HG03064 (cell line): ENCODE results near the gene SH3PXD2B.
A peak's percentile ranks its signal among the peaks of the same experiment; 100 is the strongest.
"Not testable (repeated sequence)": the region's sequence is repeated elsewhere in the genome, so short reads cannot be mapped to it uniquely, and the experiment has no call there.

ENCODE experiments used
- ATAC-seq: cut with Tn5 transposase; IDR thresholded peaks from one replicate; pipeline ENCODE4 v1.9.1; 2021; ENCODE audit warnings: low read depth; ENCODE audit not compliant: unreplicated experiment

SH3PXD2B gene

DNA sequence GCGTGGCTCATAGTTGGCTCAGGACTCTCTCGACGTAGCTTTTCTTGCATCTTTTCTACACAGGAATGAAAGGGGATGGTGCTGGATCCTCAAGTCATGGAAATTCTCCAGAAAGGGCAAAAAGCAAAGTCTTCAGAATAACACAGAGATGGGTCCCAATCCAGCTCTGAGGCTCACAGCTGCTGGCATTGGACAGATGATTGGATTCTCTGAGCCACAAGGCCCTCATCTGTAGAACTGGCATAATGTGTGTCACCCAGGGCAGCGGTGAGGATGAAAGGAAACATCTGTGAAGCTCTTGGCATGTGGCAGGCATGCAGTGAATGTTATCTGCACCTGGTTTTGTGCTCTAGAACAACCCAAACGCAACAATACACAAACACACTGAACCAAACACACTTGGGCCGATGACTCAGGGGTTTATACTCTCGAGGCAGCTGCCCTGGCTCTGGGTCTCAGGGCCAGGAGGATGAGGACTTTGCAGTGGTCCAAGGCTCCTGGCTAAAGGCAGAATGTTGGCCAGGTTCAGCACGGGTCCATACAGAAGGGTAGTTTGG lies 106.8 kb downstream of the SH3PXD2B start:
- no peak for ATAC-seq

DNA sequence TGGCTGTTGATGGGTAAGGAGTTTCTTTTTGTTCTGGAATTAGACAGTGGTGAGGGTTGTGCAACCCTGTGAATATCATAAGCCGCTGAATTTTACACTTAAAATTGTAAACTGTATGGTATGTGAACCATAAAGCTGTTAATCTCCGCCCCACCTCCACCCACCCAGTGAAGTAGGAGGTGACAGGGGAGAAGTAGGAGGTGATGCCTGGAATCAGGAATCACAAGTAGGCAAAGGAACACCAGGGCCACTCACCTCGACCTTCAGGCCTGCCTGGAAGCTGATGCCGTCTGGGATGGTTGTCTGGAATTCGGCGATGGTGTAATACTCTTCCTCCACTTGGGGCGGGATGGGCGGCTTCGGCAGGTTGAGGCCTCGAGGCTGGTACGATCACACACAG lies 108.4 kb downstream of the SH3PXD2B start:
- ATAC-seq, result no peak

GRCh38 chr5:172344855-172345409 lies 109.4 kb downstream of the SH3PXD2B start:
- no peak for ATAC-seq

- no peak for ATAC-seq
These were observed 110.6 kb downstream of the SH3PXD2B start for GRCh38 chr5:172343741-172344140.

GRCh38 chr5:172342918-172343317 lies 111.4 kb downstream of the SH3PXD2B start:
- no peak for ATAC-seq

DNA sequence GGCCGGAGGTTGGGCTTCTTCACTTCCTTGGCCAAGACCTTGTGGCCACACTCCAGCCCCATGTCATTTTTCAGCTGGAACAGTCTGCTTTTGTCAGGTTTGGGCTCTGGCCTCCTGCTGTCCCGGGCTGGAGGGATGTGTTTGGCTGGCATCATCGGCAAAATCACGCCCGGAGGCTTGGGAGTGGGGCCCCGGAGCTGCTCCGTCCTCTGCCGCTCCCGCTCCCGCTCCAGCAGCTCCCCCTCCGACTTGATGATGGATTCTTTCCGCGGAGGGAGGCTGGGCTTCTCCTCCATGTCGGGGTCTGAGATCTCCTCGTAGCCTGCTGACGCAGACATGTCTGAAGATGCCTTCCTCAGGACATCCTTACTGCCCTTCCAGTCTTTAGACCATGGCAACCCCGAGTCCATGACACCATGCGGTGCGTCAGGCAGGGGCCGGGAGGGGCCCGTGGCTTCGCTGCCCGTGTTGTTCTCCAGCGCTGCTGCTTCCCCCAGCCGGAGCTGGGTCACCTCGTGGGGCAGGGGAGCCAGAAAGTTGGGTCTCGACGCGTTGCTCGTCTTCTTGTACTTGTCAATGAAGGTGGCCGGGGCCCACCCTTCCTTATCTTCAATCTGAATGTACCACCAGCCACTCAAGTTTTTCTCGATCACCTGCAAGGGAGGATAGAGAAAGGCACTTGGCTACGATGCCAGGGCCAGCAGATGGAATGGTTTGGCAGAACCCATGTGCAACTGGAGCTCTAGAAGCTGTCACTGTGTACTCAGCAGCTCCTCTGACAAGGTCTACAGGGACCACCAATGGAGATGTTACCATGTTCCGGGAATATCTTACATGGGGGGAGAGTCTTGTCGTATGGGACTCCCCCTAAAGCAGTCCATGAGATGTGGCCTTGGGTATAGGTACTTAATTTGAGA lies 114.8 kb downstream of the SH3PXD2B start:
- no peak for ATAC-seq

DNA sequence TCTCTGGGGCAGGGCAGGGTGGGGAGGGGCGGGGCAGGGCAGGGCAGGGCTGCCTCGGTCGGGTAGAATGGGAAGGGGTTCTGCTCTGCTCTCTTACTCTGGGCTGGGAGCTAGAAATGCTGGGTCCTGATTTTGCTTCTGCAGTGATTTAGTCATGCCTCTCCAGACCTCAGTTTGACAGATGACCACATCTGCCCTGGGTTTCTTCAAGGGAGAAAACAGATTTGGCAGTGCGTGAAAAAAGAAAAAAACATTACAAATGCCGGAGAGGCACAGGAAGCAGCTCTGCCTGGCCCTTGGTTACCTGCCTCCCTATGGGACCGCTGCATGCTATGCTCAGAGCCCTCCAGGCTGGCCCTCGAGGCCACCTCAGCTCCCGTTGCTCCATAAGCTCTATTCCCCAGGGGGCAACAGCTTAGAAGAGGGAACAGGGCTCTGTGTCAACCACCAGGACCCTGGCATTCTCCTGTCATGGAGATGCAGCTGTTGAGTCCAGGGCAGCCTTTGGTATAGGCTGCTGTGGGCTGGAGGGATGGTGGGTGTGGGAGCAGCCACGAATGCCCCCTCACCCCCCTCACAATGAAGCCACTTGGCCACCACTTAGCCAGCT lies 117.5 kb downstream of the SH3PXD2B start:
- ATAC-seq, result no peak

DNA sequence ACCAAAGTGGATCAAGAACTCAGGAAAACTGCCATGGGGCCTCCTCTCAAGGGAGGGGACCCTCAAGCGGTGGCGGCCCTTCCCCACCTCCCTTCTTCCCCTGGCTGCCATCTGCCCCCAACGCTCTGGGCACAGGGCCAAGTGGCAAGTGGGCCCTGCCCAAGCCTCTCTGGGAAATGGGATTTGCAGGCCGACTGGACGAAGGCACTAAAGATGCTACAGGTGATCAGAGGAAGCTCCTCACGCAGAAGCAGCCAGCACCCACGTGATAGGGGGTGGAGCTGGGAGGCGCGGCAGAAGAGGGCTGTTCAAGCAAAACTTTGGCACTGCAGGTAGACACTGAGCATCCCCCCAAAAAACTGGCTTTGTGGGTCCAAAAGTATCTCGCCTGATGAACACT lies 118.1 kb downstream of the SH3PXD2B start:
- ATAC-seq, result no peak

DNA sequence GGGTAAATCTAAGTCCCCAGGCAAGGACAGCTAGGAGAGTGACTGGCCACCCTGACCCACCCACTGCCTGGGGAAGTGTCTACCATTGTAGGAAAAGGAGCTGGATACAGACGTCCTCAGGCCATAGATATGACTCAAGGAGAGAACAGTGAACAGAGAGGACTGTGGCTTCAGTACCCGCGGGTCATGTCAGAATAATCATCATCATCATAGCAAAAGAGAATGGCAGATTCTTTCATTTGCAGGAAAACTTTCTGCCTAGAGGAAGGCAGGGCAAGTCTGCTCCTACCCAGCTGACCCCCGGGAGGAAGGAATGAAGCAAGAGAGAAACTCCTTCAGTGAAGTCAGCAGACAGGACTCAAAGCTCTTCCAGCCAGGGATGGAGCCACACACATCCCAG lies 118.6 kb downstream of the SH3PXD2B start:
- no peak for ATAC-seq

GRCh38 chr5:172334641-172335040 lies 119.7 kb downstream of the SH3PXD2B start:
- no peak for ATAC-seq

GRCh38 chr5:172334196-172334595 lies 120.1 kb downstream of the SH3PXD2B start:
- no peak for ATAC-seq

DNA sequence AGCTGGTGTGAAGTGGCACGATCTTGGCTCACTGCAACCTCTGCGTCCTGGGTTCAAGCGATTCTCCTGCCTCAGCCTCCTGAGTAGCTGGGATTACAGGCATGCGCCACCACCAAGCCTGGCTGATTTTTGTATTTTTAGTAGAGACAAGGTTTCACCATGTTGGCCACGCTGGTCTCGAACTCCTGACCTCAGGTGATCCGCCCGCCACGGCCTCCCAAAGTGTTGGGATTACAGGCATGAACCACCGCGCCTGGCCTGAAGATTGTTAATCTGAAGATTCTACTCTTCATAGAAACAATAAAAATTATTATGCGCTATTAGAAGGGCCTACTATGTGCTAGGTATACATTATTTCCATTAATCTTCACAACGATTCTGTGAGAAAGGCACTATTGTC lies 127.4 kb downstream of the SH3PXD2B start:
- not testable (repeated sequence) for ATAC-seq

GRCh38 chr5:172325452-172325851 lies 128.9 kb downstream of the SH3PXD2B start:
- ATAC-seq, result no peak

- ATAC-seq, result peak; percentile 78
These were observed 132.0 kb downstream of the SH3PXD2B start for GRCh38 chr5:172322028-172322965.

DNA sequence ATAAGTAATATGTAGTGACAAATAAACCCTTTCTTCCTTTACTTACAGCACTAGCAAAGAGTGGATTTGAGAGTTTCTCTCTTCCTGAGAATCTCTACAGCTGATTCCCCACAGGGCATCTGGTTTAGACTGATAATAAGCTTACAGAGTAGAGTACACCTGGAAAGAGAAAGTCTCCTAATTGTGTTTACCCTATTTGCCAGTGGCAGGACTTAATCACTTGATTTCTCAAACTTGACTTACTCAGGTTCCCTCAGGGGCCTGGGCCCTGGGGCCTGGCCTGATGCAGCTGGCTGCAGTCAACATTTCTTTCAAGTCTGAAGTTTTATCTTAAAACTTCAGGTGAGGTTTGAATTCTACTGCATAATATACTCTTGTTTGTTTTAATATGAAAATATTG lies 132.7 kb downstream of the SH3PXD2B start:
- ATAC-seq, result no peak

GRCh38 chr5:172319708-172320441 lies 134.4 kb downstream of the SH3PXD2B start:
- ATAC-seq, result no peak

DNA sequence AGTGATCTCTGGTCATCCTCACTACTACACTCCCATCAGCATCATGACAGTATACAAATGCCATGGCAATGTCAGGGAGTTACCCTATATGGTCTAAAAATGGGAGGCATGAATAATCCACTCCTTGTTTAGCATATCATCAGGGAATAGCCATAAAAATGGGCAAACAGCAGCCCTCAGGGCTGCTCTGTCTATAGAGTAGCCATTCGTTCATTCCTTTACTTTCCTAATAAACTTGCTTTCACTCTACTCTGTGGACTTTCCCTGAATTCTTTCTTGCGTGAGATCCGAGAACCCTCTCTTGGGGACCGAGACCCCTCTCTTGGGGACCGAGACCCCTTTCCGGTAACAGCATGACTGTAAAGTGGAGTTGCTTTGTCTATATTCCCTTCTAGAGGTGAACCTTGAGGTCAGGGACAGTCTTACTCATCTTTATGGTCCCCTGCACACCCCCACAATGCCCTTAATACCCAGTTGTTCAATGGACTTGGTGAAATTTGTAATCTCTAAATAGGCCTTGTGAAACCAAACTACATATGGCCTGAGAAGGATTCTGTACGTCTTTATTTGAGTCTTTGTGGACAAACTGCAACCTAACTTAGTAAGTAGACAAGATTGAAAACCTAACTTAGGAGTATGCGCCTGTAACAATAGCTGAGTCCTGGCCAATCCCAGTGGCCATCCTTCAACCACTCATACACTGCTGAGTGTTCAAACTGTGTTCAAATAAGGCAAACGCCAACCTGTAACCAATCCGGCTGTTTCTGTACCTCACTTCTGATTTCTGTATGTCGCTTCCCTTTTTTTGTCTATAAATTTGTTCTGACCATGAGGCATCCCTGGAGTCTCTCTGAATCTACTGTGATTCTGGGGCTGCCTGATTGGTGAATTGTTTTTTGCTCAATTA lies 138.5 kb downstream of the SH3PXD2B start:
- ATAC-seq, result peak; percentile 54

DNA sequence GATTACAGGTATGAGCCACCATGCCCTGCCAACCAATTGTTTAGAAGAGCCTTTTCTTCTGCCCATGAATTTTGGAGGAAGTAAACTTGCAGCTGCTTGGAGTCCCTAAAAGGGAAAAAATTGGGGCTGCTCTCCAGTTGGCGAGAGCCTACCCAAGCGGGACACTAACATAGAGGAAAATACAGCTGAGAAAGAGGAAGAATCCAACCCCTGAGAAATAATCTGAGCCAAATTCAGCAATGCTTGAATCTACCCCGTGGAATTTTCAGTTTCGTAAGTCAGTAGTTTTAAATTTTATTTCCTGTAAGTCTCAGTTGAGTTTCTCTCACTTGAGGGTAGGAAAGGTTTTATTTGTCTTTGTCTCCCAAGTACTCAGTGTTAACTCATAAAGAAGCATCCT lies 140.4 kb downstream of the SH3PXD2B start:
- ATAC-seq, result no peak

- ATAC-seq, result no peak
These were observed 142.0 kb downstream of the SH3PXD2B start for GRCh38 chr5:172312286-172312685.
